HG03457 (cell line): ENCODE data around the gene LHX6.

Experiments used
- ATAC-seq: cut with Tn5 transposase; IDR thresholded peaks from one replicate; pipeline ENCODE4 v1.9.1; 2021; ENCODE audit warnings: moderate number of reproducible peaks; ENCODE audit not compliant: unreplicated experiment

The LHX6 gene

DNA sequence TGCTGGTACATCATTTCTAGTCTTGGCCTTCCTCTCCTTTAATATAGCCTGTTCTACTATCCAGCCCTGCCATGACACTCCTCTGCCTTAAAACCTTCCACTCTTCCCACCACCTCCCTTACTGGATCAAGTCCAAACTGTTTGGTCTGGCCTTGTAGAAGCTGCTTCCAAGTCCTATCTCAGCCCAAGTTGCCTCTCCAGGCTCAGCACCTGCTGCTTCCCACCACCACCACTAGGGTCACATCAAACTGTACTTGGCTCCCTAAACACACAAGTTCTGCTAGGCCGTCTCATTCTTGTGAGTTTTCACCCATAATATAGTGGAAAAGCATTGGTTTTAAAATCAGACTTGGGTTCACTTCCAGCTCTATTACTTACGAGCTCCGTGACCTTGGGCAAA is 70.6 kb downstream of the LHX6 start:
- peak; percentile 45 for ATAC-seq

DNA sequence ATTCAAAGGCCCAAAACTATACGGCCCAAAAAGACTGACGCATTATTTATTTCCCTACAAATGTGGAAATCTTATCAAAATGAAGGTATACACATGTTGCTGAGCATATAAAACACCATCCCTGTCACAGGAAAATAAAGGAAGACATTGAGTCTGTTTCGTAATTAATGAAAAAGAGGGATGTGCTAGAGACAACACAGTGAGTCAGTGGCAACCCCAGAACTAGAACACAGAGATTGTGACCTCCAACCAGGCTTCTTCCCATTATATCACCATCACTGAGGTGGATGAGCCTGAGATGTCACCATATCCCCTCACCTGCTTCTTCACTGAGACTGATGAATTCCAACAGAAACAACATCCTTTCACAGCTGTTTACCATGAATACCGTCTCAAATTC is 73.0 kb downstream of the LHX6 start:
- no peak for ATAC-seq
